Germinal center (tissue), 1 donor: Measurements from ENCODE around the gene FBXO44.

Experiments used
- DNase-seq: peaks from one replicate; pipeline ENCODE4 v3.0.0; 2012; ENCODE audit warnings: mixed read lengths, low spot score

Gene FBXO44

GRCh38 chr1:11690397-11691301 lies 36.0 kb downstream of the FBXO44 start:
- DNase-seq: no peak

GRCh38 chr1:11691302-11691914 lies 36.7 kb downstream of the FBXO44 start, which contains the start of gene DRAXIN:
TSS of gene DRAXIN (plus strand) at chr1:11691710. CDS start at chr1:11706259, 14,549 bp downstream.
- no peak for DNase-seq

GRCh38 chr1:11691928-11692711 lies 37.4 kb downstream of the FBXO44 start:
- no peak for DNase-seq

GRCh38 chr1:11693024-11693590 lies 38.4 kb downstream of the FBXO44 start:
- DNase-seq: no peak

GRCh38 chr1:11693917-11694316 lies 39.2 kb downstream of the FBXO44 start:
- DNase-seq: no peak

GRCh38 chr1:11695861-11696260 lies 41.2 kb downstream of the FBXO44 start:
- DNase-seq: no peak

GRCh38 chr1:11697188-11697892 lies 42.7 kb downstream of the FBXO44 start:
- no peak for DNase-seq

GRCh38 chr1:11697893-11698210 lies 43.2 kb downstream of the FBXO44 start:
- DNase-seq: no peak

- DNase-seq: no peak
Measured at GRCh38 chr1:11700601-11701467, 46.2 kb downstream of the FBXO44 start.

- DNase-seq: no peak
Measured at GRCh38 chr1:11701551-11701961, 46.9 kb downstream of the FBXO44 start.

- no peak for DNase-seq
Measured at GRCh38 chr1:11701981-11702803, 47.5 kb downstream of the FBXO44 start.

- DNase-seq: no peak
Measured at GRCh38 chr1:11703357-11704193, 48.9 kb downstream of the FBXO44 start.

- no peak for DNase-seq
Measured at GRCh38 chr1:11704194-11704529, 49.5 kb downstream of the FBXO44 start.

- no peak for DNase-seq
Measured at GRCh38 chr1:11704691-11705475, 50.2 kb downstream of the FBXO44 start.

- DNase-seq: no peak
Measured at GRCh38 chr1:11705596-11705995, 50.9 kb downstream of the FBXO44 start.

- DNase-seq: no peak
Measured at GRCh38 chr1:11706292-11706691, 51.6 kb downstream of the FBXO44 start.

GRCh38 chr1:11707621-11708276 lies 53.1 kb downstream of the FBXO44 start:
- no peak for DNase-seq
